Renal cortex interstitium (tissue), 11 donors: ENCODE measurements around the gene PDRG1. TPM values are rescaled to one million over a fixed set of nuclear protein-coding genes. Genes with fewer than 3 reads are reported as not detected.
"Not testable (repeated sequence)": the region's sequence is repeated elsewhere in the genome, so short reads cannot be mapped to it uniquely, and the experiment has no call there.

ENCODE experiments used
- DNase-seq, 11 donors: peaks; one replicate each; pipeline ENCODE4 v3.0.0-alpha.2; 2013; ENCODE audit warnings: low read depth in 9 of 11, low spot score in 4 of 11; ENCODE audit errors: extremely low read depth in 1 of 11
- polyA plus RNA-seq, 3 donors: library from polyadenylated mRNA; unstranded; fragments of 120-200 nt; gene quantifications; one replicate each; pipeline ENCODE4 v1.2.1, GENCODE V29; 2013; ENCODE audit not compliant: insufficient read length in 3 of 3

PDRG1 gene
- polyA plus RNA-seq, 3 donors: 19.5 to 21.8 (median 20.0) TPM

DNA sequence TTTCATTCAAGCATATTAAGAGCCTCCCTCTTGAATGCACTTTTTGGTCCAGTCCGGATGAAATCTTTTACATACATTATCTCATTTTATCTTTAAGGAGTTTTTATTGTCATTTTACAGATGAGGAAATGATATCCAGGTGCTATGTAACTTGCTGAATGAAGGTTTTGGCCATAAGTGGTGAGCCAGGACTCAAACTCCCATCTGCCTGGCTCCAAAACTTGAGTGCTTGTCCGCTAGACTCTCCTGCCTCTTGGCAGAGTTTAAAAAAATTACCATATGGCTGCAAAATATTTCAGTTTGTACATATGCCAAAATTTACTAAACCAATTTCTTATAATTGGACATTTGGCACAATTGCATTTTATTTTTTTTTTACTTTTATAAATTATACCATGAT, 12.2 kb downstream of the PDRG1 start:
- DNase-seq: no peak

DNA sequence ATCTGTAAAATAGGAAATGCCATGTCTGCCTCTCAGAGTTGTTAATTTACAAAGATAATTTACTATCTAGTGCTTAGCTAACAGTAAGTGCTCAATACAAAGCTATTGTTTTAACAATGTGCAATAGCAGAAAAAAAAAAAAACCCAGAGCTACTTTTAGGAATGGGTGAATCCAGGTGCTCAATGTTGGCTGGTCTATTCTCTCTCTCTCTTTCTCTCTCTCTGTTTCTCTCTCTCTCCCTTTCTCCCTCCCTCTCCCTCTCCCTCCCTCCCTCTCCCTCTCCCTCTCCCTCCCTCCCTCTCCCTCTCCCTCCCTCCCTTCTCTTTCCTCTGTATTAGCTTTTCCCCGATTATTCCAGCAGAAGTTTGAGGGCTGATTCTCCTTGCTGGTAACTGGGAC, 14.0 kb downstream of the PDRG1 start:
- DNase-seq: no peak

GRCh38 chr20:31936420-31936819, 15.4 kb downstream of the PDRG1 start:
- DNase-seq: no peak

DNA sequence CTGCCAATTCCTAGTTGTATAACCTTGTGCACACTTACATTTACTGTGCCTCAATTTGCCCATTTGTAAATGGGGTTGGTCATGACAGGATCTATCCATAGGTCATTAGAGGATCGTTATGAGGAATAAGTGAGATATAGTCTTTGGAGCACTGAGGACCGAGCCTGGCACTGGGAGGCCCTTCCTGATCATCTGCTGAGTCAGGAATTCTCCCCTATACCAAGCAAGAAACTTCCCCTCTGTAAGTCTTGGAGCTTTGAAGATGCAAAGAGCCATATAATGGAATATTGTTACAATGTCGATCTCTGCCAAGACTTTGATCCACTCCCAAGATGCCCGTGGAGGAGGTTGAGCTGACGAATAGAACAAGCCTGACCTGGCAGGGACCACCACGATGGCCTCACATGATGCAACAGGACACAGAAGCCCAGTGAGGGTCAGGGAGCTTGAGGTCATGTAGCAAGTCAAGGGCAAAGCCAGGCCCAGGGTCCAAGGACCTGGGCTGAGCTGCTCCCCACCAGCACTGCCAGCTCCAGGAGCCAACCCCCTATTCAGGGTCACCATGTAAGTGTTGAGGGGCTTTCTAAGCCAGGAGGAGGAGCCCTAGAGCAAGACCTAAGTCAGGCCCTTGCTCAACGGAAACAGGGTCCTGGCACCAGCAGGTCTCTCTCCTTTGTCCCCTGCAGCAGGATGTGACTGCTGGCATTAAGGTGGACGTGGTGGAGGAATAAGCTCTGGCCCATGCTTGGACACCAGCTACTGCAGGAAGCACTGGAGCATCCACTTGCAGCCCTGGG, 16.7 kb downstream of the PDRG1 start:
- DNase-seq: no peak

DNA sequence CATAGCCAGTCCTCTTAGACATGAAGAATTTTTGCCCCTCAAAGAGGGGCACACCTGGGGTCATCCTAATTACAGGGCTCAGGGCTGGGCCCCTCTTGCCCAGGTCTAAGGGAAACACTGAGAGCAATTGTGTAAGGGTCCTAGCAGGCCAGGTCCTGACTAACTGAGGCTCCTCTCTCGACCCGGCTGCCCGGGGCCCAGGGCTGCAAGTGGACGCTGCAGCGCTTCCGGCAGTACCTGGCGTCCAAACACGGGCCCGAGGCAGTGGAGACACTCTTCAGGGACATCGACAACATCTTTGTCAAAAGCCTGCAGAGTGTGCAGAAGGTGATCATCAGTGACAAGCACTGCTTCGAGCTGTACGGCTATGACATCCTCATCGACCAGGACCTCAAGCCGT, 17.4 kb downstream of the PDRG1 start:
- DNase-seq: no peak

- DNase-seq: no peak
Measured at GRCh38 chr20:31933698-31934097, 18.1 kb downstream of the PDRG1 start.

GRCh38 chr20:31930779-31931178, 21.1 kb downstream of the PDRG1 start:
- no peak for DNase-seq

DNA sequence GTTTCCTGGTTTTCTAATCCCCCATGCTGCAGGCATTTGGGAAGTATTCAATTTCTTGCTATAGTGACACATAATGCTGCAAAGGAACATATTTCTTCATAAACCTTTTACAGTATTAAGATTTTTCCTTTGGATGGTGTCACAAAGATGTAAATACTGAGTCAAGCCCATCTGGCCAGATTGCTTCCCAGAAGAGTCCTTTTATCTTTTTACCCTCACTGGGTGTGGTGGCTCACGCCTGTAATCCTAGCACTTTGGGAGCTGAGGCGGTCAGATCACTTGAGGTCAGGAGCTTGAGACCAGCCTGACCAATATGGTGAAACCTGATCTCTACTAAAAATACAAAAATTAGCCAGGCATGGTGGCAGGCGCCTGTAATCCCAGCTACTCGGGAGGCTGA, 22.2 kb downstream of the PDRG1 start:
- not testable (repeated sequence) for DNase-seq

- DNase-seq: no peak
Measured at GRCh38 chr20:31927627-31928159, 24.2 kb downstream of the PDRG1 start.

DNA sequence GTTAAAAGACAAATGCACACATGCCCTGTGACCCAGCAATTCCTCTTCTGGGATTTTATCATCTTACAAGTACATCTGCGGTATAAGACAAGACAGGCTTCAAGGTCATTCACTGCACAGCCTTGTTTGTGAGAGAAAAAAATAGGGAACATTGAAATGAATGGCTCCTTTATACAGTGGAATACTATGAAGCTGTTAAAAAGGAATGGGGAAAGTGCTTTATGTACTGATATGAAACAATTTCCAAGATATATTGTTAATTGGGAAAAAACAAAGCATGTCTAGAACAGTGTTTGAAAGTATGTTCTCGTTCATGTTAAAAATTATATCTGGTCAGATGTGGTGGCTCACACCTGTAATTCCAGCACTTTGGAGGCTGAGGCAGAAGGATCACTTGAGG, 25.4 kb downstream of the PDRG1 start:
- DNase-seq: no peak

GRCh38 chr20:31925631-31926030, 26.2 kb downstream of the PDRG1 start:
- no peak for DNase-seq

GRCh38 chr20:31924561-31924960, 27.3 kb downstream of the PDRG1 start:
- DNase-seq: no peak

DNA sequence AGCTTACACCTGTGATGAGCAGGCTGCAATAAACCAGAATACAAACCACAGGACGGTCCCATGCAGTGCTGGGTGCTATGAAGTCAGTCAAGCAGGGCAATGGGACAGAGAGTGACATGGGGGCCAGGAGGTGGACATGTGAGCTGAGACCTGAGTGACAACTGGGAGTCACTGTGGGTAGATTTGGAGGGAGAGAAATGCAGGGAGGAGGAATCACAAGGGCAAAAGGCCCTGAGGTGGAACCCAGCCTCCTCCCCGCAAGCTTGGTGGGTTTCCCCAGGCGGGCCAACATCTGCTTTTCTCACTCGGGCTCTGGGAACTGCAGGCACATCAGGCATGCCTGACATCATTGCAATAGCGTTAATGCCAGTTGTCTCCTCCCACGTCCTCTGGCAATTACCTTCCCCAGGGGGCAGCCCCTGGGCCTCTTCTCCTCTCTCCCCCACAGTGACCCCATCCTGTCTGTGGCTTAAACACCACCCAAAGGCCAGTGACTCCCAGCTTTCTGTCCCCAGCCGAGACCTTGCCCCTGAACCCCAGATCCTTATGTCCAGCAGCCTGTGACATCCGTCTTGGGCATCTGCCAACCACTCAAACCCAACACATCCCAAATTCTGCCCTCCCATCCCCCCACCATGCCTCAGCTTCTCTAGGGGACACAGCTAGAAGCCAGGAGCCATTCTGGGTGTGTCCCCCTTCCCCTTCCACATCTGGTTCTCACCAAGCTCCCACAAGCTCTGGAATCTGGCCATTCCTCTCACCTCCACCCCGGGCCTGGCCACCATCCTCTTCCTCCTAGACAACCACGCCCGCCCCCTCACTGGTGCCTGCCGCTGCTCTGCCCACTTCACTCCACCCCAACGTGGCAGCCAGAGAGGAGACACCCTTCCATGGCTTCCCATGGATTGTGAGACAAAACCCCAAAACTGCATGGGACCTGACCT, 28.2 kb downstream of the PDRG1 start:
- DNase-seq: no peak

GRCh38 chr20:31922588-31922987, 29.3 kb downstream of the PDRG1 start:
- no peak for DNase-seq

DNA sequence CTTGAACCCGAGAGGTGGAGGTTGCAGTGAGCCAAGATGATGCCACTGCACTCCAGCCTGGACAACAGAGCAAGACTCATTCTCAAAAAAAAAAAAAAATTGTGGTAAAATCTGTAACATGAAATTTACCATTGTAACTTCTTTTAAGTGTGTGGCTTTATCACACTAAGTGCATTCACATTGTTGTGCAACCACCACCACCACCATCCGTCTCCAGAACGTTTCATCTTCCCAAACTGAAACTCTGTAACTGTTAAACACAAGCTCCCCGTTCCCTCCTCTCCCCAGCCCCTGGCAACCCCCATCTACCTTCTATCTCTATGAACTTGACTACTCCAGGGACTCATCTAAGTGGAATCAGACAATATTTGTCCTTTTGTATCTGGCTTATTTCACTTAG, 29.7 kb downstream of the PDRG1 start:
- no peak for DNase-seq

DNA sequence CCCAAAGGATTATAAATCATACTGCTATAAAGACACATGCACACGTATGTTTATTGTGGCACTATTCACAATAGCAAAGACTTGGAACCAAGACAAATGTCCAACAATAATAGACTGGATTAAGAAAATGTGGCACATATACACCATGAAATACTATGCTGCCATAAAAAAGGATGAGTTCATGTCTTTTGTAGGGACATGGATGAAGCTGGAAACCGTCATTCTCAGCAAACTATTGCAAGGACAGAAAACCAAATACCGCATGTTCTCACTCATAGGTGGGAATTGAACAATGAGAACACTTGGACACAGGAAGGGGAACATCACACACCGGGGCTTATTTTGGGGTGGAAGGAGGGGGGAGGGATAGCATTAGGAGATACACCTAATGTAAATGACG, 30.4 kb downstream of the PDRG1 start:
- DNase-seq: not testable (repeated sequence)

GRCh38 chr20:31920275-31920855, 31.5 kb downstream of the PDRG1 start:
- no peak for DNase-seq

GRCh38 chr20:31919410-31920155, 32.3 kb downstream of the PDRG1 start:
- no peak for DNase-seq
